Dedifferentiated amniotic fluid mesenchymal stem cell (primary cell): ENCODE data around the gene DLX5.

ENCODE experiments used
- DNase-seq: peaks from one replicate; pipeline ENCODE4 v3.0.0-alpha.2; 2016; ENCODE audit errors: extremely low spot score

Gene DLX5

DNA sequence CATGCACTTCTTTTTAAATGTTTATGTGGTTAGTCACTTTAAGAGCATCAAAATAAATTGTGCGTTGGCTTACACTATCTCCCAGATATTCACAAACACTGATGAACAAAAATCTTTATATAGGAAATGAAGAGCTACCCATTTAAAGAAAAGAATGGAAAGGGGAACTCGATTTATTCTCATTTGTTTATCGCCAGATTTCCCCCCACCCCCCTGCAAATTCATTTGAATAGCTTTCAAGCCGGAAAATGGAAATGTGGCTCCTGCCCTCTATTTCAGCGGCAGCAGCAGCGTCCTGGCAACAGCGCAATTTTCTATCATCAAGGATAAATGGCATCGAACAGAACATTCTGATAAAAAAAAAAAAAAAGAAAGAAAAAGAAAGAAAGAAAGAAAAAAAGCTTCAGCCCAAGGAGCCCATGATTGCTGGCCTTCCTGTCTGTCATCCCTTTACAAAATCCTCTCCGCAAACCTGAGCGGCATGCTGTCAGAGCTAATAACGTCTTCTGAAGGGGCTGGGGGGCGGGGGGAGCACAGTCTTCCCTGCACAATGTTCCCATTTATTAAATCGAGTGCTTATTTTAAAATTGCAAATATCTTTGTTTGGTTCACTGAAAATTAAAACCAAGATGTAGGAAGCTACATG, 33.0 kb downstream of the DLX5 start:
- DNase-seq, result no peak

DNA sequence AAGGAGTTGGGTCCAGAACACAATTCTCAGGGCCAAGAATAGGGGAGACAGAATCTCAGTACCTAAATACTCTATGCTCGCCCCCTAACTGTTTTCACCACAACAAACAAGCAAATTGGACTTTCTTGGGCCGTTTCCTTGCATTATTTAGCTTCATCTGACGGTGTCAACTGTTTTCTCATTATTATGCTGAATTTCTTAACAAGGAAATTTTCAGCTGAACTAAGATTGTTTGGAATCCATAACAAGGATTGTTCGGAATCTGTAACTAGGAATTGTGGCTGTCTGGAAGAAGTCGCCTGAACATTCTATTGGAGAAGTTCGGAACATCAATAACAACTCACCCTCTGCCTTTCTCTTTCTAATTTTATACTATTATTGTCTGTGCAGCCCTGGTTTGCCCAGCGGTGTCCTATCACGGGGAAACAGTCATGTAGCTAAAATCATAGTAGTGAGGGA, 34.7 kb downstream of the DLX5 start:
- DNase-seq, result no peak

DNA sequence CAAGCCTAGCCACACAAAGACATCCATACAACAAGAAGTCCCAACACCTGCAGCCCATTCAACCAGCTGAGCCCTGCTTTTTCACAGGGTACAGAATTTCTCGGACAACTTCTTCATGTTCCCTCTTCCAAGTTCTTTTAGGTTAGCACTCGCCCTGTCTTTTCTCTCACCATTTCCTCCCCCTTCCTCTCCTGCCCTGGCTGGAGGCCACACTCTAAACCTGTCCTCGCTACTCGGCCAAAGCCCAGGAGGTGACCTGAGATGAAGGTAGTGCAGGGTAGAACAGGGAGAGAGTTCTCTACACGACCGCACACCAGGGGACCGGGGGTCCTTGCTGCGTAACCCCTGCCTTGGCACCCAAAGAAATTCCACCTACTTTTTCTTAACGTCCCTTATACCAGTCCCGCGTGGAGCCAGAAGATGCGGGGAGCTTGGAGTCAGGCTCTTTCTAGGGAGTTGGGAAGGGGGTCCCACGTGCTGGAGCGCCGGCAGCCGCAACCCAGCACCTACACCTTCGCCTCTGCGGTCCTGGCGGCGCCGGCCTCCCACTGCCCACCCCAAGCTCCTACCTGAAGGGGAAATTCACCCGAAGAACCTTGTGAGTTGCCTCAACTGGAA, 35.3 kb downstream of the DLX5 start:
- DNase-seq, result no peak

GRCh38 chr7:96987719-96988118, 36.9 kb downstream of the DLX5 start:
- DNase-seq, result no peak

- DNase-seq, result no peak
These were observed 37.7 kb downstream of the DLX5 start for GRCh38 chr7:96986901-96987300.

- DNase-seq, result no peak
These were observed 38.6 kb downstream of the DLX5 start for GRCh38 chr7:96985992-96986391.

DNA sequence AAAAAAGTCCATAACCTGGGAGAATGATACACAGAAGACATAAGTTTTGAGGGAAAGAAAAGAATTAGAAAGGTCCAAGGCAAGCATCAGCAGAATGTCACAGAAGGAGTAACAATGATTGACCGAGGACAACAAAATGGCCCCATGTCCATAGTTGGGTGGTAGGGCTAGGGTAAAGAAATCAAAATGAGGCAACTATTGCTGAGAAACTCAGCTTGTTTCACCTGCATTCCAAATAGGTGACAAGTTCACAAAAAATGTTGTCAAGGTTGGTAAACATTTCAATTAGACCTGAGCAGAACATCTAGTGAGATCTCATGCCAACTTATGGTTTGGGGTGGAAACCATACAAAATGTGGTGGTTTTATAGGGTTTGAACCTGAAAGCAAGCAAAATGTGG, 42.0 kb downstream of the DLX5 start:
- no peak for DNase-seq

DNA sequence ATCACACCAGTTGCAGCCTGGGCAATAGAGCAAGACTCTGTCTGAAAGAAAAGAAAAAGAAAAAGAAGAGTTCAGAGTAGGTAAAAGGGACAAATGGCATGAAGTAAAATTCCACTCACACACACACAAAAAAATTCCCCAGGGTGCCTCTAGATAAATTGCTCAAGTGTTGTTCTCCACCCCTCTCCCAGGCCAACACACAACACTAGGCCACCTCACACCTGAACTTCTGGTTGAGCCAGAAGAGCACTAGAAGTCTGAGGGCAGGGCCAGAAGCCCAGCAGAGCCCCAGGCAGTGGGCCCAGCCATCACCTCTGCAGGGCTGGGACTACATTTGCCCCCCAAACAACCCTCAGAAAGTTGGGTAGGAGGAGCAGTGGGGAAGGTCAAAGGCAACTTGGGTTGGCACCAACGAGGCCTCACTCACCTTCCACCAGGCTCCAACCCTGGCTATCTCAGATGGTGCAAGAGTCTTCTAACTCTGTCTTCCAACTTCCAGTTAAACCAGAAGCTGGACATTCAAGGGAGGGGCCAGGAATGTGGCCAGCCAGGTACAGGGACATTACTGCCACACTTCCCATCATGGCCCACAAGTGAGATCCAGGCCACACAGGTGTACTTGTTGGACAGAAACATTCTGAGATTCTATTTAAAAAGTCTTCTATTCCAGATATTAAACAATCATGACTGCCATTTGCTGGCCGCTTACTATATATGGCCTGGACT, 44.9 kb downstream of the DLX5 start:
- DNase-seq, result no peak

DNA sequence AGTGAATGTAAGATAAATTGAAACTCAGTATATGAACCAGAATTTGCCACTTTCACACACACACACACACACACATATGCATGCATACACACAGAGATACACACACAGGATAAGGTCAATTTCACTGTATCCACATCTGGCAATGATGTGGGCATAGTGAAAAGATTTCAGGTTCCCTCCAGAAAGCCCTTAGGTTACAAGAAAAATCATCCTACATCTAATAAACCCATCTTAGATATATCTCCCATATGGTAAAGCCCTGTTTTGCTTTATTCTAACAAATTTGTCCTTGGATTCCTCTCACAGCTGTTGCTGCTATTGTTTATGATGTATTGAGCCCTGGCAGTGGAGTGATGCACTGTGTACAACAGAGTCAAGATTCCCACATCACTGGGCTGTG, 47.2 kb downstream of the DLX5 start:
- DNase-seq, result no peak

DNA sequence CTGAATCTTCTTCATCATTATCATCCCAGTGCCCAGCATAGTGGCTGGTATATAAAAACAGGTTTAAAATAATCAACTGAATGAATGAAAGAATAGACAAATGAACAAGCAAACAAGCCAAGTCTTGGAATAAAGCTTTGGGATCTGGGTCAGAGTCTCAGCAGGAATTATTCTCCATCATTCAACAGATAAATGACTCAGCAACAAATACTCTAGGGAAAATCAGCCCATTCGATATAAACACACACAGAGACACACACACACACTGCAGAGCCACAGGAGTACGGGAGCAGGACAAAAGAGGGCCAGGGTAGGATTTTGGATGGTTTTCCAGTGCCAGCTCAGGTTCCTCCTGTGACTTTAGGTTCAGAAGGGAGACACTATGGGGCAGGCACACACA, 48.5 kb downstream of the DLX5 start:
- no peak for DNase-seq

DNA sequence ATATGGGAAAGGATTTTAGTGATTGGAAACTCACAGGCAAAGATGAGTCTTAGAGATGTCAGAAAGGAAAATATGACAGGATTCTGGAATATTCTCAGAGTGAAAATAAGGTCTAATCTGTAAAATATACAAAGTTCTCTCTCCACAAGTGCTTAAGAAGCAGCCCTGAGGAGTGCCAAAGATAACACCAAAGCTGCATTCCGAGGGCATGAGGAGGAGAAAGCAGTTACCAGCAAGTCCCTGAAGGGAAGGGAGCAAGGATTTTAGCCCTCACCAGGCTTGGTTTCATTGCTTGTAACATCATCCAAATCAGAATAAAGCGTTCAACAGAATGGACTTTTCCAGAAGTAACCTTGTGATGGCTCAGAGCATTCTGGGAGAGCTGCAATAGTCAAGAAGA, 50.6 kb downstream of the DLX5 start:
- DNase-seq, result peak; percentile 67

DNA sequence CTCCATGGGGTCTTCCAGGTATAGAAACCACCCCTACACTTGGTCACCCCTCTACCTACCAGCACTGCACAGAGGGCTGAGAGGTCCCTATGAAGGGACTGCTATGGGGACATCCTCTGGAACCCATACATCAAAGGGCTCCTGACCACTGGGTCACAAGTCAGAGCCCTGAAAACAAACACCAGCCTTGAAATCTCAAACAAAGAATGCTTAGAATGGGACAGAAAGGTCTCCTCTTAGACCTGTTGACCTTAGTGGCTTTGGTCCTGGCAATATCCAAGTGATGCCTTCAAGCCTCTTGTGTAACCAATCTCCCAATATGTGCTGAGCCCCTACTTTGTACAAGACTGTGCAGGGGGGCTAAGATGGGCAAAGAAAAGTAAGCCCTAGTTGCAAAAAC, 53.9 kb downstream of the DLX5 start:
- DNase-seq, result no peak
